Stimulated activated CD4-positive, alpha-beta T cell treated with anti-CD3 and anti-CD28 coated beads, Interleukin-4, amount 100 ng/mL, for 1 hour (primary cell): ENCODE results near the gene LAMA1.

Source experiments
- DNase-seq: peaks from one replicate; pipeline ENCODE4 v3.0.0-alpha.2; 2020

Gene LAMA1

GRCh38 chr18:7104649-7105048 lies 12.9 kb downstream of the LAMA1 start:
- no peak for DNase-seq

- no peak for DNase-seq
These were observed 15.5 kb downstream of the LAMA1 start for GRCh38 chr18:7102131-7102530.

GRCh38 chr18:7096838-7097237 lies 20.8 kb downstream of the LAMA1 start:
- DNase-seq: no peak

- DNase-seq: no peak
These were observed 23.2 kb downstream of the LAMA1 start for GRCh38 chr18:7094427-7094826.

GRCh38 chr18:7090771-7091170 lies 26.8 kb downstream of the LAMA1 start:
- no peak for DNase-seq

GRCh38 chr18:7089369-7089768 lies 28.2 kb downstream of the LAMA1 start:
- no peak for DNase-seq

GRCh38 chr18:7084080-7085065 lies 33.2 kb downstream of the LAMA1 start:
- DNase-seq: no peak

GRCh38 chr18:7082671-7083070 lies 34.9 kb downstream of the LAMA1 start:
- no peak for DNase-seq

GRCh38 chr18:7079231-7079630 lies 38.4 kb downstream of the LAMA1 start:
- DNase-seq: no peak

- no peak for DNase-seq
These were observed 45.0 kb downstream of the LAMA1 start for GRCh38 chr18:7072593-7072992.

- DNase-seq: no peak
These were observed 46.0 kb downstream of the LAMA1 start for GRCh38 chr18:7071600-7071999.

GRCh38 chr18:7070466-7070865 lies 47.1 kb downstream of the LAMA1 start:
- no peak for DNase-seq

GRCh38 chr18:7068871-7069590 lies 48.6 kb downstream of the LAMA1 start:
- no peak for DNase-seq

GRCh38 chr18:7066965-7067555 lies 50.5 kb downstream of the LAMA1 start:
- no peak for DNase-seq

GRCh38 chr18:7065736-7066135 lies 51.9 kb downstream of the LAMA1 start:
- no peak for DNase-seq

- DNase-seq: no peak
These were observed 53.3 kb downstream of the LAMA1 start for GRCh38 chr18:7064346-7064745.

- no peak for DNase-seq
These were observed 54.8 kb downstream of the LAMA1 start for GRCh38 chr18:7062811-7063210.

- DNase-seq: no peak
These were observed 55.4 kb downstream of the LAMA1 start for GRCh38 chr18:7062236-7062635.

GRCh38 chr18:7059276-7059675 lies 58.3 kb downstream of the LAMA1 start:
- DNase-seq: no peak

- no peak for DNase-seq
These were observed 61.6 kb downstream of the LAMA1 start for GRCh38 chr18:7056026-7056425.

- no peak for DNase-seq
These were observed 67.6 kb downstream of the LAMA1 start for GRCh38 chr18:7049951-7050350.

GRCh38 chr18:7048081-7048480 lies 69.5 kb downstream of the LAMA1 start:
- DNase-seq: no peak

- DNase-seq: no peak
These were observed 70.3 kb downstream of the LAMA1 start for GRCh38 chr18:7047336-7047735.
